AG20443 (cell line): Measurements from ENCODE around the gene HHIPL1.

Source experiments
- DNase-seq: peaks from one replicate; pipeline ENCODE4 v3.0.0; 2012; ENCODE audit warnings: low spot score, mixed read lengths

The HHIPL1 gene

DNA sequence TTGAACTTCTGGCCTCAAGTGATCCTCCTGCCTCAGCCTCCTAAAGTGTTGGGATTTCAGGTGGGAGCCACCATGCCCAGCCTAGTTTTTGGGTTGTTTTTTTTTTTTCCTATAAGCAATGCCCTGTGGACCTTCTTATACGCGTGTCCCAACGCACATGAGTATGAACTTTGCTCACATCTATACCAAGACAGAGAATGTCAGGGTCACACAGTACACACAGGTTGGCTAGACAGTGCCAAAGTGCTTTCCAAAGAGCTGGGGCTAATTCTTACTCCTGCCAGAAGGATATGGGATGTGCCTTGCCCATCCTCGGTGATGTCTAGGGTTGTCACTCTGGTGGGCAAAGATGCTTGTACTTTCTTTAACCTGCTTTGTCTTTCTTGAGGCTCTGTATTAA lies 33.3 kb upstream of the HHIPL1 start:
- no peak for DNase-seq

DNA sequence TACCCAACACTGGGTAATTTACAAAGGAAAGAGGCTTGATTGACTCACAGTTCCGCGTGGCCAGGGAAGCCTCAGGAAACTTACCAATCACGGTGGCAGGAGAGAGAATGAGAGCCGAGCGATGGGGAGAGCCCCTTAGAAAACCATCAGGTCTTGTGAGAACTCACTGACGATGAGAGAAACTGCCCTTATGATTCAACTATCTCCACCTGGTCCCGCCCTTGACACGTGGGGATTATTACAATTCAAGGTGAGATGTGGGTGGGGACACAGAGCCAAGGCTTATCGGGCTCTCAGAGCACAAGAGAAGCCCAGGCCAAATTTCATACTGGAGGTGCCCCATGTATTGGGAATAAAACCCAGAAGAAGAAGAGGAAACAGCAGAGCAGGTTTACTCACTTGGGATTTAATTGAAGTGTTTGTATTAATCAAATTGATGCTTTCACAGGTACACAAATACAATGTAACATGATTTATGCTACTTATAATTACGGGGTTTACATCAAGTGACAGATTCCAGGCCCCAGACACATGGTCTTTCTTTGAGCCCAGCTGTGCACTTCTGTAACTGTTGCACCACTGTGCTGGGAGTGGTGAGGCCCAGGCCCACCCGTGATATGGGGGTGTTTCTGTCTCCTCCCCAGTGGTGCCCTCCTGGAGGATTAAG lies 32.7 kb upstream of the HHIPL1 start:
- DNase-seq = no peak

DNA sequence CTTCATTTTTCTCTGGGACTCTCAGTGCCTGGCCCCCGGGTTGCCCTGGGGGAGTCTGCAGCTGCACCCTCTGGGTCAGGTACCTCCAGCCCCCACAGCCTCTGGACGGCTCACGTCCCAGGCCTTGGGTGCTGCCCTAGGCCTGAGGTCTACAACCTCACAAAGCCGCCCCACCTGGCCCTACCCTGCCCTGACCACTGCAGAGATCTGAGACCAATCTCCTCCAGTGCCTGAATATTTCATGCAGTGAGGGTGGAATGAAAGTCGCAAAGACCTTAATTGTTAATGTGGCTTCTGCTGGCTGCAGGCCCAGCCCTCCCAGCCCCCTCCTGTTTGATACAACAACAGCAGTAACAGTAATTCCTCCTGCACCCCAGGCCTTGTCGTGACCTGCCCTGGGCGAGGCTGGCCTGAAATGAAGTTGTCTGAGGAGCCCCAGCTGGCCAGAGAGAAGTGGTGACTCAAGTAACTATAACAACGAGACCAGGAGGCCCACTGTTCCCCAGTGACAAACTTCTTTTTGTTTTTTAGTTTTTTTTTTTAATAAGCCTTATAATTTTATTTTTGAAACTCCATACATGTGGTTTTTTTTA lies 32.1 kb upstream of the HHIPL1 start:
- DNase-seq = peak; percentile 73

DNA sequence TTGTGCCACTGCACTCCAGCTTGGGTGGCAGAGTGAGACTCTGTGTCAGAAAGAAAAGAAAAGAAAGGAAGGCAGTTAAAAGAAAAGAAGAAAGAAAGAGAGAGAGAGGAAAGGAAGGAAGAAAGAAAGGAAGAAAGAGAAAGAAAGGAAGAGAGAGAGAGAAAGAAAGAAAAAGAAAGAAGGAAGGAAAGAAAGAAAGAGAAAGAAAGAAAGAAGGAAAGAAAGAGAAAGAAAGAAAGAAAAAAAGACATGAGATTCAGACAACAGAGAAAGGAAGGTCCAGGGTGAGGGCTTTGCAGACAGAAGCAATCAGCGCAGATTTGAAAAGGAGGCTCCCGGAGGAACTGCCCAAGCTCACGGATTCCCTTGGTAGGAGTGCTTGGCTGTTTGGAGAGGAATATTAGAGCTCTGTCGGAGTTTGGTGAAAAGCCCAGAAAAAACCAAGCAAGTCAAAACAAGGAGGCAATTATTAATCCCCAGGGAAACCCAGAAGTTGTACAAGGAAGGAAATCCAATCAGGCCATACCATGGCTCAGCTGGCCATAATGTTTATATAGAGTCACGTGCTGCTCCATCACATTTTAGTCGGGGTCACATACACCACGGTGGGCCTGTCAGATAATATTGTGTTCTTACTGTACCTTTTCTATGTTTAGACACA lies 29.3 kb upstream of the HHIPL1 start:
- no peak for DNase-seq

DNA sequence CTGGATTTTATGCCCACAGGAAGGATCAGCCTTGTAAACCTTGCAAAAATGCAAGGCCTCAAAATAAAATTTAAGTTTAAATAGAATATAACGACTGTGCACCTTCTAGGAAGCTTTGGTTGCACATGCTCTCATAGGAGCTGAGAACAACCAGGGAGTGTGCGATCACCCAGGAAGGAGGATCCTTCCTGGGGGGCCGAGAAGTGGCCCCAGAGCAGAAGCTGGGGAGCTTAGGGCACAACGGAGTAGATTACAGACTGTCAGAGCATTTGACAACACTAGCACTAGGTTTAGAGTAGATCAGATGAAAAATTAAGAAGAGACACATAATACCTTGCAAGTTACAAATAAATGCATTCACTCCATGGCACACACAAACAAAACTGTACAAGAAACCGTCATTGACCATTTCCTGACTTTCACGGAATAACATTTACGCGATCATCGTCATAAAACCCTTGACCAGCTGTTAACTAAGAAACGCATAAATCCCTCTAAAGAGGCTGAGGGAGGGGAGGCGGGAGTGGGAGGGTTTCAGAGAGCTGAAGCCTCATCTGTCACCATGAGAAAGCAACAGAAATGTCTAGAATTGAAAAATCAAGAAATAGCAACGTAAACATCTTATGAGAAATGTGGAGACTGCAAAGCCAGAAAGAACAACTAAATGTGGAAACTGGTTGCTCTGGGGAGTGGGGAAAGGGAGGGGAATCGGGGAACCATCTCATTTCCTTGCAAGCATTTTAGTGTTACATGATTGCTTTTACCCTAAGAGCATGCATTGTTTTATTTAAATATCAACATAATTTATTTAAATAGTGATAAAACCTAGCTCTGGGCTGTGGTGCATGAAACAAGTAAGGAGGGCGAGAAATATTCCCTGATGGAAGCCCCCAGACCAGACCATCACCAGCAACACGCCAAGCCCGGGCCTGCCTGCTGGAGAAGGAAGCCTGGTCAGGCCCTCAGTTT lies 27.8 kb upstream of the HHIPL1 start:
- no peak for DNase-seq

DNA sequence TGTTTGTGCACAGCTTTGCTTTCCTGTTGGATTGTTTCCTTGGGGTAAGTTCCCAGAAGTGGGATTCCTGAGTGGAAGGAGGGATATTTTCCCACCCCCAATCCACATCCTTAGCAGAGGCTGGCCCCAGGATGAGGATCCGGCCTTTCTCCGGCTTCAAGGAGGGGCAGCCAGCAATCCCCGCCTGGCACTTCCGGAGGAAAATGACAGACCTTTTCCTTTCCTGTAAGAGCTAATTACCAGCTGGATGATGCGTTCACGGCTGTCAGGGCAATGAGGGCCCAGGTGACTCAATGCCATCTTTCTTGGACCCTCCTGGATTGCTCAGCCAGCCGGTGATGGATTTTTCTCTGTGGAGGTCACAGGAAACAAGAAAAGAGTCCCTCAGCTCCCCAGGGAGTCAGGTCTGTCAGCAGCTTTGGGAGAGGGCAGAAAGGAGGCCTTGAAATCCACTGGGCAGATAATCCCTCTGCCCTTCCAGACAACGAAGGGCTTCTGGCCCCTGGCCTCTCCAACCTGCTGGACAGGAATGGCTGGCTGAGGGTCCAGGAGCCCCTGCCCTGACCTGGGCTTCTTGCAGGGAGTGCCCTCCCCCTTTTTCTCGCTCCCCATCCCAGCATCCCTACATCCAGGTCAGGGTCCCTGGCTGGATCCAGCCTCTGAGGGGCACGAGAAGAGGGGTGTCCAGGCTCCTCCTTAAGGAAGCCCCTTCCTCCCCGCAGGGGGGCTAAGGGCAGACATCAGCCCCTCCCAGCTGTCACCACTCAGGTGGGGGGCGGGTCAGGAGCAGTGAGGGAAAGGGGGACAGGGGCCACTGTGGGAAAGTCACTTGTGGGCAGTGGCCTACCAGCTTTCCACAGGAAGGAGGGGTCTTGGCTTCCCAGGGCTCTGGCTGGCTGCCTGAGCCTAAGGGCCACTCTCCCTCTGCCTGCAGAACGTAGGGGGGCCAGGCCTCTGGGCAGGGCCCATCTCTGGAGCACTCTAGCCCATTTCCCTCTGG lies 24.8 kb upstream of the HHIPL1 start:
- peak; percentile 63 for DNase-seq

DNA sequence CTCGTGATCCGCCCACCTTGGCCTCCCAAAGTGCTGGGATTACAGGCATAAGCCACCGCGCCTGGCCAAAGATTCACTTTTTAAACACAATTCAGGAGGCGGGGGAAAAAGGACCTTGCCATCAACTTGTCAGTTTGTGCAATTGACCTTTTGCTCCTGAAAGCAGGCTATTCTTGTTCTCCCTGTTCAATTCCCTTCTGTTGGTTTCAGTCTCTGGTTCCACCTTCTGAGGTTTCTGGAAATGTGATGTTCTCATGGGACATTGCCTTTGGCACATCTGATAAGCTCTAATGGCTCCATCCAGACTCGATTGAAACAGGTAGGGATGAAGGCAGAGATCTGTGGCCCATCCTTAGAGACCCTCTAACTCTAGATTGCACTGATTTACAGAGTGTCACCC lies 23.0 kb upstream of the HHIPL1 start:
- no peak for DNase-seq

DNA sequence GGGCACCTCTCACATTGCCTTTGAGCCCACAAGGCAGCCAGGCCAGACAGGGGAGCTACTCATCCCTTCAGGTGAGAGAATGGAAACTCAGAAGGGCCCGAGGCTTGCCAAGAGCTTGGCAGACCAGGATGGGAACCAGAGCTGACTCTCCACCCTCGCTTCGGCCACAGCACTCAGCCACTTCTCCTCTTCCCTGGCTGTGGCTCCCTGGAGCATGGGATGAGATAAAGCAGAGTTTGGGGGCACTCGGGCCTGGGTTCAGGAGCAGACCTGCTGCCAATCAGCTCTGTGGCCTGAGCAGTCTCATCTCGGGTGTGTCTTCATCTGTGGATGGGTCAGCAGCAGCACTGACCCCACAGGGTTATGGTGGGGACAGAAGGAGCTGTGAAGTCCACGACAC lies 20.9 kb upstream of the HHIPL1 start:
- DNase-seq = no peak

DNA sequence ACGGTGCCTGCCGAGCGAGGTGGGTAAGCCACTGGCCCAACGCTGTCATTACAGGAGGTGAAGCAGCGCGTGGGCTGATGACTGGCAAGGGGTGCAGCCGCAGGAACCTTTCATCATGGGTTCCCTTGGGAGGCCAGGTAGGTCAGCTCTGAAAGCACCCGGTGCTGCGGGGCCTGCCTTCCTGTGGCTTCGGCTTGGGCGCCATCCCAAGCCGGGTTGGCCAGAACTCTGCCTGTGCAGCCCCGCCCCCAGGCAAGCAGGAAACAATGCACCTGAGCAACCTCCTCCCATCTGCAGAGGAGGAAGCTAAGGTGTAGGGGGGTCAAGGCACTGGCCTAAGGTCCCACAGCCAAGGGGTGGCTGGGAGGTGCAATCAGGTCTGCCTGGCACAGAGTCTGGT lies 20.0 kb upstream of the HHIPL1 start:
- no peak for DNase-seq

DNA sequence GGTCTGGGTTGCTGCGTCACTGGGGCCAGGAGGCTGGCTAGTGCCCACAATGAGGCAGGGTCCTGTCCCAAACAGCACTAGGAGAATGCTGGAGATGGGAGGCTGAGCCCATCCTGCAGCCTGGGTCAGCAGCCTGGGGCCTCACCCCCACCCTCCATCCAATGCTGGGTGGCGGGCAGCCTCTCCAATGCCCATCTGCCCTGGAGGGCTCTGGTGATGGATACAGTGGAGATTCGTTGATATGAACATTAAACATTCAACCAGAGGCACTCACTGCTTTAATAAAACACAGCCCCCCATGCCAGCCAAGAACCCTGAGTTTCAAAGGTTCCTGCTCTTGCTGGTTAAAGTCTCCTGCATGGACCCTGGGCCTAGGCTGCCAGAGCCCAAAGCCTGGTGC lies 19.5 kb upstream of the HHIPL1 start:
- DNase-seq = no peak

DNA sequence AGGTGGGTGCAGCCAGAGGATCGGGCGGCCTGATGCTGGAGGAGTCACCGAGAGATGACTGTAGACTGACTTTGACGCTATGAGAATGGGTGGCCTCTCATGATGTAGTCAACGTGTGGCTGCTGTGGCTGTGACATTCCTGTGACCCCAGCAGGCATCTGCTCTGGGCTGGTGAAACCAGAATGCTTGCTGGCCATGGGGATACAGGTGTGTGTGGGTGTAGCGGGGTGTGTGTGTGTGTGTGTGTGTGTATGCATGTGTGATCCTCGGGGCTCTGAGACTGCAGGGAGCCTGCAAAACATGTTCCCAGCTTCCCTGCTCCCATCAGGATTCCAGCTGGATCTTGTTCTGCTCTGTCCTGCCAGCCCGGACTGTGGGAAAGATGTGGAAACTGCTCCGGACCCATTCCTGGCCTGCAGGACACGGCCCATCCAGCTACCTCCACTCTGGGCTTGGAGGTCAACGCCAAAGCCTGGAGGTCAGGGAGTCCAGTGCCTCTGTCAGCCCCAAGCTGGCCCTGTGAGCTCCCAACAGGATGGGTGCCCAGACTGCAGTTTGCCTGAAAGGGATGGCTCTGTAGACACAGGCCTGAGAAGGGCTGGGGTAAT lies 18.8 kb upstream of the HHIPL1 start:
- no peak for DNase-seq

DNA sequence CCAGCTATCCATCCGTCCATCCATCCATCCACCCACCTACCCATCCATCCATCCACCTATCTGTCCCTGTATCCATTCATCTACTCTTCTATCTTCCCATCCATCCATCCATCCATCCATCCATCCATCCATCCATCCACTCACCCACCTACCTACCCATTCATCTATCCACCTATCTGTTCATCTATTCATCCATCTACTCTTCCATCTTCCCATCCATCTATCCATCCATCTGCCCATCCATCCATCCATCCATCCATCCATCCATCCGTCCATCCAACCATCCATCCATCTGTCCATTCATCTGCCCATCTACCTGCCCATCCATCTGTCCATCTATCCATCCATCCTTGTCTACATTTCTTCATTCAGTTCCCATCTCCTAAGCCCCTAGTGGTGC lies 17.8 kb upstream of the HHIPL1 start:
- DNase-seq = no peak

DNA sequence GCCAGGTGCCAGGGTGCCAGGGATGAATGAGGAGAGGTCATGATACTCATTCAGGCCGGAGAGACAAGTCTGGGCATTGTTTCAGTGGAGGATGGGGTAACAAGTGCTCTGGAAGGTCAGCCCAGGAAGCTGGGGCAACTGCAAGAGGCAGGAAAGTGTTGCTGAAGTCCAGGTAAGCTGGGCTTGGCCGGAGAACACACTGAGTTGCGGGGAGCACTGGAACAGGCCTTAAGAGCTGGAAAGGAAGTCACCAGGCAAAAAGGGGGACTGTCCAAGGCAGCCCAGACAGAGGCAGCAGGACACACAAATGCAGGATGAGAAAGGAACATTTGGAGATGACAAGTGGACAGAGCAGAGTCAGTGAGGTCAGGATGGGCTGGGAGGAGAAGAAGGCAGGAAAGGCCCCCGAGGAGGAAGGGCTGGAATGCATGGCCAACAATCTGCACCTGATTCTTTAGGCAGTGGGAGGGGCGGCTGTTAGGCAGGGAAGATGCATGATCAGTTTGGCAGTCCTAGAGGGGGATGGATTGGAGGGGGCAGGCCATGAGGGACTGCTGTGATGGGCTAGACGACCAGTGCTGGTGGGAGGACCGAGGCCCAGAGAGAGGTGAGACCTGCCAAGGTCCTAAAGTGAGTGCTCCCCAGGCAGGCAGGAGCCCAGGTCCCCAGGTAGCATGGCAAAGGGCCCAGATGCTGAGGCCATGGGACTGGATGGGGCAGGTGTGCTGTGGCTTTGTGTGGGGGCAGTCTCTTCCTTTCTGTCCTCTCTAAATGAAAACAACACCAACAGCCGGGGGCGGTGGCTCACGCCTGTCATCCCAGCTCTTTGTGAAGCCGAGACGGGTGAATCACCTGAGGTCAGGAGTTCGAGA lies 17.2 kb upstream of the HHIPL1 start:
- no peak for DNase-seq

DNA sequence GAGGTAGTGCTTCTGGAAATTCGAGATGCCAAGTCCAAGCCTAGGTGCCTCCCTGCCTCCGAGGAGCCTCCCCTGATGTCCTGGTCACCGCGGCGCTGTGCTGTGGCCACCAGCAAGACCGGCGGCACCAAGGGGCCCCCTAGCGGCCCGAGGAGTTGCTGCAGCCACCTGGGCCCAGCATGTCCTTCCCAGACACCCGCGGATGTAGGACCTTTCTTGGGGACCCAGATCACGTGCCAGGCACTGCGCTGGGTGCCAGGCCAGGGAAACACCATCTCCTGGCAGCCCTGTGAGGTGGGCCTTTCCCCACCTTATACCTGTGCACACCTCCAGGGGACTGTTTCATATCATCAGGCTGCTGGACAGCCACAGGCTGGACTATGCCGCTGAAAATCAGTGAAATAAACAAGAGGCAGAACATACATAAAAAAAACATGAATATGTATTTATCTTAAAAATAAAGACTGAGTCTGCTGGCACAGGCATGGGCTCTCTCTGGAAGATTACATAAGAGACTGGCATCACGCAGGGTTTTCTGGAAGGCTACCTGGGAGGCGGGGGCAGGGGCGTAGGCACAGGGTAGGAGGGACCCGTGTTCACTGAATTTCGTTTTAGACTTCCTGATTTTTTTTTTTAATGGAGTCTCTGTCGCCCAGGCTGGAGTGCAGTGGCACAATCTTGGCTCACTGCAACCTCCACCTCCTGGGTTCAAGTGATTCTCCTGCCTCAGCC lies 15.9 kb upstream of the HHIPL1 start:
- peak; percentile 93 for DNase-seq

DNA sequence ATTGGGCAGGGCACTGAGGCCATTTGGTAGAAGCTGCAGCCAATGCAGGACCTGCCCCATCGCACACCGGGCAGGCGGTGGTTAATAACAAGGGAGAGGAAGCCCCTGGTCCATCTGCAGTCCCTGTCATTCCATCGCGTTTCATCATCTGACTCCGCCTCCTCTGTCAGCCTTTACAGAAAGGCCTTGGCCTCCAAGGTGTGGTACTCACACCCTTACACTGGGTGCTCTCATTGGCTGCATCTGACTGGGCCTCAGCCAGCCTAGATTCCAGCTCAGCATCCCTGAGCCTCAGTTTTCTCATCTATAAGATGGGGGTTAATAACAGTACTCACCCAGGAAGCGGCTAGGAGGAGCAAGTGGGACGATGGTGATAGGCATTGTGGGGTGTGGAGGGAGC lies 14.7 kb upstream of the HHIPL1 start:
- no peak for DNase-seq

DNA sequence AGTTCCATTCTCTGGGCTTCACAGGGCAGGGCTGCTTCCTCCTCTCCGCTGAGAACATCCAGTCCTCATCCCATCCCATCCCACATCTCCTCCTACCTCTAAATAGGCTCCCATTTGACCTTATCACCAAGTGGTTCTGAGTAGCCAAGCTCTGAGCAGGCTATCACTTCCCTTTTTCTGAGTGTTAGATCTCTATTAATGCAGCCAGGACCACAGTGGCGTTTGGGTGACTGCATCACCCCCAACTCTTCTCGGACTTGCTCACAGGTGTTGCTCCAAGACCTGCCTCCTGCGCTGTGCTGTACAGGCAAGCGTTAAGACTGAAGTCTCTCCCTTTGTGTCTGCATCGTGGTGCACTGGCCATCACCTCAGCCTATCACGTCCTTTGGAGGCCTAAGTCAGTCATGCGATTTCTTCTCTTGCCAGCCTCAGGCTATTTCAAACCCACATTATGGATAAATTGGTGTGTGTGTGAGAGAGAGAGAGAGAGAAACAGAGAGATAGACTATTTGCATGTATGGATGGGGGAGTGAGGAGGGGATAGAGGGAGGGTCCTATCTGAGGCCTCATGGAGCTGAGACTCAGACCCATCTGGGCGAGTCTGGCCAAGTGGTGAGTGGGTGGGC lies 12.4 kb upstream of the HHIPL1 start:
- no peak for DNase-seq

DNA sequence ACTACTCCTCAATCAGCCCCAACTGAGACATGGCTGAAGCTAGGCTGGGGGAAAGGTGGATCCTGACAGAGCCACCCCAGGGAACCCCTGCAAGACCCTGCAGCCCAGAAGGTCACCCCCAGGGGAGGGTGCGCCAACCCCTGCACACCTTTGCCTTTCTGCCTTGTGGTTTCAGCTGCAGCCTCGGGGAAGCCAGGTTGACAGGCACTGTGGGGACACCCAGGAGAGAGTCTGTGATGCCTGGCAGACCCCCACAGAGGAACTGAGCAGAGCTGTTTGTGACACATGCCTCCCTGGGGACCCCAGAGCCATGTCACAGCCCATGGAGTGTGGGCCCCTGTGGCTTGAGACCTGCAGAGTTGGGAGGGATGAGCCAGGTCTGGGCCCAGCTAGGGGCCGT lies 11.8 kb upstream of the HHIPL1 start:
- no peak for DNase-seq

DNA sequence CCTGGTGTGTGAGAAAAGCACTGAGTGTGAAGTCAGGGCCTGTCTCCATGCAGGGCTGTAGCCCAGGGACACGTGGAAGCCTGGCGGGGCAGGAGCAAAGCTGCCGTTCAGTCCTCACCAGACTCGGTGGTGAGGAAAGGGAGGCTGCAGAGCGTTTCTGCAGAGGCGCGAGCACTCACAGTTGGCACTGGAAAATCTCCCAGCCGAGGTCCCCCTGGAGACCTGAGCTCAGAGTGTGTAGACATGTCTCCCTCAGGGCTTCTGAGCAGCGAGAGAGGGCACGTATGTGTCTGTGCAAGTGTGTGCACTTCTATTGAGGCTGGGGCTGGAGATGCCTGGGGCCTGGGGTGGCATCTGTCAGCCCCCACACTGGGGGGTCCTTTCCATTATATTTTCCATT lies 11.0 kb upstream of the HHIPL1 start:
- no peak for DNase-seq

DNA sequence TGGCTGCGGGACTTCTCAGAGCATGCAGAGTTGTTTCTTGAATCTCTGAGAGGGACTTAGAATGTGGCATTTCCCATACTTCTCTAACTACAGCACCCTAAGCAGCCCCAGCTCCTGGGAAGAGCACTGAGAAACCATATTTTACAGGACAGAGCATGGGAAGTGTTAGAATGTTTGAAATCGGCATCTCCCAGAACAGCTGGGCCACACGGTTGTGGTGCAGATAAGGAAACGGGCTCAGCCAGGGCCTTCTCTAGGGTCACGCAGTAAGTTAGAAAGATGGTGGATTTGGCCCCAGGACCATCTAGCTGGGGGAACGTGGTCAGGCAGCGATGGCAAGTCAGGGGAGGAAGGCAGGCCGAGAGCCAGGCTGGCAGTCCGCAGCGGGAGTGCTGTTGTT lies 10.5 kb upstream of the HHIPL1 start:
- DNase-seq = no peak
